Middle frontal gyrus (tissue), 1 donor: ENCODE data around the gene VPS51.
"Not testable (repeated sequence)": the region's sequence is repeated elsewhere in the genome, so short reads cannot be mapped to it uniquely, and the experiment has no call there.

Experiments
- DNase-seq: peaks from one replicate; pipeline ENCODE4 v3.0.0-alpha.2; 2015; ENCODE audit warnings: low spot score; ENCODE audit errors: extremely low spot score

VPS51 gene

DNA sequence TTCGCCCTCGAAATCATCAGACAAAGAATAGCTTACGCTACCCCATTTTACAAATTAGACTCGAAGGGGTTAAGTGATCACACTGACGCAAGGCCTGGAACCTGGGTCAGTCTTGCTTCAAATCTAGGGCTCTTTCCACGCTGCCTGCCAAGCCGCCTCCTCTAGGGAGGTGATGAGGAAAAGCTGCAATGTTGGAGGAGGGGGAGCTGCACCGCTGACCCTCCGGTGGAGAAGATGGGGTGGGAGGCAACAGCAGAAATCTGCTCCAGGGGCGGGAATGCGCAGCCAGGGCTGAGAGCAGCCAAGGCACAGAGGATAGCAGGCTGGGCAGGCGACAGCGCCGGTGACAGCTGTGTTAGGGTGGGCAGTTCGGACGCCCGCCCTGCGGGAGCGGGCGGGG lies 37.7 kb downstream of the VPS51 start:
- DNase-seq, result no peak

DNA sequence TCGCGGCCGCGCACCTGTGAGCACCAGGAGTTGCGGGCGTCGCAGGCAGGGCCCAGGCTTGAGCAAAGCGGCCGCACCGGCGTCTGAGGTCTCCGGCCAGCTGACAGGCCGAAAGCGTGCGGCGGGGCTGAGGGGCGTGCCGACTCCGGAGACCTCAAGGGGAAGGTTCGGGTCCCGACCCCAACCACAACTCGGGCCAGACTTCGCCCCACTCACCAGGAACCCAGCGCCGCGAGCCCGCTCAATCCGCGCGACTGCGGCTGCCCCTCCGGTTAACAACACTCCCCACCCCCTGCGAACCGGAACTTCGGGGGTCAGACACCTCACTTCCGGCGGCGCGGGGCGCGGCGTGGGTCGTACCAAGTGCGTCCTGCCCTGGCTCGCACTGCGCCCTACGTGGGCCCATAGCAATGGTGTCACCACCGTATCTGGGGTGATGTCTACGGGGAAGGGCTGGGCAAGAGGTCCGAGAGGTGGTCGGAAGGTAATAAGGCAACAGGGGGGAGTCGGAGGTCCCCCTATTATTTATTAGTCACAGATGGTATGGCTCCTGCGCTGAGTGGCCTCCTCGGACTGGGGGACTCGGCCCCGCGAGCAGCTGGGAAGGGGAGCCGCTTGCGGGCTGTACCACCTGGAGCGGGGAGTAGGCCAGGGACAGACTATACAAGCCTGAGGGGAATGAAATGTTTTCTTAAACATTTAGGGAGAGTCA lies 38.4 kb downstream of the VPS51 start, which contains the start of gene SYVN1:
Gene SYVN1, minus strand, starts transcription at position 280 of the 712 bp plus-strand sequence. CDS start 918 bp downstream, outside the sequence.
- DNase-seq, result peak; percentile 87

DNA sequence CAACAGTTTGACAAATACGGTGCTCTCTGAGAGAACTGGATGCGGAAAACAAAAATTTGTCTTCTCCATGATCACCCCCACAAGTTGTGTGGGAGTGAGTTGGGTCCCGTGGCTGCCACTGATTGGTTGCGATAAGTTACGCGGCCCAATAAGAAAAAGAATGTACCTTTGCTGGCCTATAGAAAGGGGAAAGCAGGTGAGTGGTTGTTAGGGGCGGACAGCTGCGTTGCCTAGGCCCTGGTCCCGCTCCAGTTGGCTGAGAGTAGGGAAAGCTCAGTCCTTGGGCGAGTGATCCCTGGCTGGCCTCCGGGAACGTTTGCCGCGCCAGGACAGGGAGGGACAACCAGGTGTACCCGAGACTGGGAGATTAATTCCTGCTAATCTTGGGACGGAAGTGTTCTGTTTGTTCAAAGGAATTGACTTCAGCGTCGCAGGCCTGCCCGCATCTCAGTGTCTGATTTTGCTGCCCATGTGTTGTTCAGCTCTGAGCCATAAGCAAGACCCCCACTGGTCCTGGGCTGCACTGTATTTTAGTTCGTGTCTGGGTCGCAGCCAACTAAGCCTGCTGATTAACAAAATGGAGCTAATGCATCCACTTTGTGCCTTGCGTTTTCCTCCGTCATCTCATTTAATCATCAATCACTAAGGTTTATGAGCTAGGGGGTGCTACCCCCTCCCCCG lies 39.1 kb downstream of the VPS51 start:
- peak; percentile 75 for DNase-seq

DNA sequence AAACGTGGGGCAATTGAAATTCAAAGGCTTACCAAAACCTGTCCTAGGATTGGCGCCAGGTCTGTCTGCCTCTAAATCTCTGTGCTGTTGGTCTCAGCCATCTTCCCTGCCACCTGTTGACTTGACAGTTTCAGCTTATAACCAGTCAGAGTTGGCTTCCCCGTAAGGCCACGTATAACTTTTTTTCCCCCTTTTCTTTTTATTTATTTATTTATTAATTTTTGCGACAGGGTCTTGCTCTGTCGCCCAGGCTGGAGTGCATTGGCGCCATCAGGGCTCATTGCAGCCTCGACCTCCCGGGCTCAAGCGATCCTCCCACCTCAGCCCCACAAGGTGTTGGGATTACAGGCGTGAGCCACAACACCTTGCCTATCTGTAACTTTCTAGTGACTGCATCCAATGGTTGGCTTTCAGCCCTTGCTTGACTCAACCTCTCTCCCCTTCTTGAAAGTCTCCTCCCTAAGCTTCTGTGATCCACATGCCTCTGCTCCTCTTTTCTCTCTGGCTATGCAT lies 39.7 kb downstream of the VPS51 start:
- no peak for DNase-seq

DNA sequence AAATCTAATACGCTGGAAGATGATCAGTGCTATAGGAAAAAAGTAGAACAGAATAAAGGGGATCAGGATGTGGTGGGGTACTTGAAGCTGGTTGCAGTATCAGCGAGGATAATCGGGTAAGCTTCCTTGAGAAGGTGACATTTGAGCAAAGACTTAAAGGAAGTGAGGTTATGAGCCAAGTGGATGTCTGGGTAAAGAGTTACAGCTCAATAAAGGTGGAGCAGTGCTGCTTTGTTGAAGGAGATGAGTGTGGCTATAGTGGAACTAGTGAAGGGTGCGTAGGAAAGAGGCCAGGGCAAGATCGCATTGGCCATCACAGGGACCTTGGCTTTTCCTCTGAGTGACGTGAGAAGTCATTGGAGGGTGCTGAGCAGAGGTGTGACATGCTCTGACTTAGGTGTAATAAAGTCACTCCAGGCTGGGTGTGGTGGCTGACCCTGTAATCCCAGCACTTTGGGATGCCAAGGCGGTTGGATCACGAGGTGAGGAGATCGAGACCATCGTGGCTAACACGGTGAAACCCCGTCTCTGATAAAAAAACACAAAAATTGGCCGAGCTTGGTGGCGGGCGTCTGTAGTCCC lies 40.6 kb downstream of the VPS51 start:
- DNase-seq, result no peak

DNA sequence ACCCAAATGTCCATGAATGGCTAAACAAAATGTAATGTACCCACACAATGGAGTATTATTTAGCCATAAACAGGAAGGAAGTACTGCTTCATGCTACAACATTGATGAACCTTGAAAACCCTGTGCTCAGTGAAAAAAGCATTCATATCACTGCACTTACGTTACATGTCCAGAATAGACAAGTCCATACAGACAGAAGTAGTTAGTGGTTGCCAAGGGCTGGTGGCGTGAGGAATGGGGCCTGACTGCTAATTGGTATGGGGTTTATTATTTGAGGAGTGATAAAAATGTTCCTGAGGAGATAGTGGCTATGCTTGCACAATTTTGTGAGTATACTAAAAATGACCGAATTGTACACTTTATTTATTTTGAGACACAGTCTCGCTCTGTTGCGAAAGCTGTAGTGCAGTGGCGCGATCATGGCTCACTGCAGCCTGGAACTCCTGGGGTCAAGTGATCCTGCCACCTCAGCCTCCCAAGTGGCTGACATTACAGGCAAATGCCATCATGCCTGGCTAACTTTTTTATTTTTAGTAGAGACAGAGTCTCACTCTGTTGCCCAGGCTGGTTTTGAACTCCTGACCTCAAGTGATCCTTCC lies 46.0 kb downstream of the VPS51 start:
- no peak for DNase-seq

DNA sequence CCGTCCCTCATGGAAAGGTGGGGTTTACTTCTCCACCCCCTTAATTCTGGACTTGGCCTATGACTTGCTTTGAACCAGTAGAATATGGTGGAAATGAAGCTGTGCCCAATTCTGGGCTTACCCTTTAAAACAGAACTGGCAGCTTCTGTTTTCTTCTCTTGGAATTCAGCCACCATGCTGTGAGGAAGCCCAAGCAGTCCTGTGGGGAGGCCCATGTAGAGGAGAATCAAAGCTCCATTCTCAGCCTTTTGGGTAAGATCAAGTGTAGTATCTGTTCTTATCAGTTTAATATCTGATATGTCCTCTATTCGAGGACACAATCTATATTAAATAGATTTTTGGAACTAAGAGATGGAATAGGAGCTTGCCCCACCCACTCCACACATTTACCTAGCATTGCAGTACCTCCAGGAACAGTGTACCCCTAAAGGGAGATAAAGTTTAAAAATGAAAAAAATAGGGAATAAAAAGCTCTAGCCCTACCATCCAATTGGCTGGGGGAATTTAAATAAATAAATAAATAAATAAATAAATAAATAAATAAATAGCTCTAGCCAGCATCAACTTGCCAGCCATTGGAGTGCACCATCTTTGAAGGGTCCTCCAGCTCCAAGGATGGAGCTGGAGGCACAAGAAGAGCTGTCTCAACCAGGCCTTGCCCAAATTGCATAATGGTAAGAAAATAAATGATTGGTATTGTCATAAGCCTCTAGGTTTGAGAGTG lies 51.5 kb downstream of the VPS51 start:
- DNase-seq, result no peak

DNA sequence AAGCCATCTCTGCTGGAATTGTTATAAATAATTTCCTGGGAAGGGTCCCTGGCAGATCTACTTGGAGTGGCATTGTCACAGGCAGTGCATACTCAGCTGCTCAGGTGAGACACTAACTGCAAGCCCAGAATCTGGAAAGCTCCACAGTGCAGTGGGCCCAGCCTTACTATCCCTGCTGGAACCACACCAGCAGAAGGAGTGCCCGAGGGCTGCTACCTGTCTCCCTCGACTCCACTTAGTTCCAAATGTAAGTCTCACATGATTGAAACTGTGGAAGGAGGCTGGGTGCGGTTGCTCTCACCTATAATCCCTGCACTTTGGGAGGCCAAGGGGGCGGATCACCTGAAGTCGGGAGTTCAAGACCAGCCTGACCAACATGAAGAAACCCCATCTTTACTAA lies 52.6 kb downstream of the VPS51 start:
- DNase-seq, result no peak

DNA sequence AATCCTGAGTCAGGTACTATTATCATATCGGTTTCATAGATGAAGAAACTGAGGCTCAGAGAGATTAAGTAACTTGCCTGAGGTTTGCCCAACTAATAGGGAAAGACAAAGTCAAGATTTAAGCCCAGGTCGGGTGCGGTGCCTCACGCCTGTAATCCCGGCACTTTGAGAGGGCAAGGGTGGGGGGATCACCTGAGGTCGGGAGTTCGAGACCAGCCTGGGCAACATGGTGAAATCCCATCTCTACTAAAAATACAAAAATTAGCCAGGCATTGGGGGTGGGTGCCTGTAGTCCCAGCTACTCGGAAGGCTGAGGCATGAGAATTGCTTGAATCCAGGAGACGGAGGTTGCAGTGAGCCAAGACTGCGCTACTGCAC lies 54.1 kb downstream of the VPS51 start:
- DNase-seq, result not testable (repeated sequence)

DNA sequence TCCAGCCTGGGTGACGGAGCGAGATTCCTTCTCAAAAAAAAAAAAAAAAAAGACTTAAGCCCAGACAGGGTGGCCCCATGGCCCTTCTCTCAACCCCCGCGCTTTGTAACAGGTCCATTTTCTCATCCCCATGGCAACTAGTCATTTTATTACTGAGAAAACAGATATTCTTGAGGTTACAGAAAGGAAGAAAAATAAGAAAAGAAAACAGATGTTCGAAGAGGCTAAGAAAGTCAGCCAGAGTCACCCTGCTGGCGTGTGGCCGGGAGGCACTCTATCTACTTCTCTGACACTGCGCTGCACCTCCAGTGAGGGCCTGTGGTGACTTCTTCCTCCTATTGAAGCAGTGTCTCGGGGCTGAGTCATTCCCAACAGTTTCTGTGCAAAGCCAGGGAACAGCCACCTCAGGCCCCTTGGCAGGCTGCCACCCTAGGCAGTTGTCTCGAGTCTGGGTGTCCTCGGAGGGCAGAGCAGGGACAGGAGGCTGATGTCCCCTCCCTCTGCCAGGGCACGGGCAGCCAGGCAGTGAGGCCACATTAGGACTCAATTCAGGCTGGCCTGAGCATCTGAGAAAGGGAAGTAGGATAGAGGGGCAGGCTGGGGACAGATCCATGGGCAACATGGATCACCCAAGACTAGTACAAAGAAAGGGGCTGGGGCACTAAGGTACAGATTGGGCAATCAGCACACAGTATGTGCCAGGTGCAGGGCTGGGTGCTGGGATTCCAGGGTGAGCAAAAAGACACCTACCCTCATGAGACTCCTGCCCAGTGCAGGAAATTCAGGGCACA lies 54.7 kb downstream of the VPS51 start:
- no peak for DNase-seq

DNA sequence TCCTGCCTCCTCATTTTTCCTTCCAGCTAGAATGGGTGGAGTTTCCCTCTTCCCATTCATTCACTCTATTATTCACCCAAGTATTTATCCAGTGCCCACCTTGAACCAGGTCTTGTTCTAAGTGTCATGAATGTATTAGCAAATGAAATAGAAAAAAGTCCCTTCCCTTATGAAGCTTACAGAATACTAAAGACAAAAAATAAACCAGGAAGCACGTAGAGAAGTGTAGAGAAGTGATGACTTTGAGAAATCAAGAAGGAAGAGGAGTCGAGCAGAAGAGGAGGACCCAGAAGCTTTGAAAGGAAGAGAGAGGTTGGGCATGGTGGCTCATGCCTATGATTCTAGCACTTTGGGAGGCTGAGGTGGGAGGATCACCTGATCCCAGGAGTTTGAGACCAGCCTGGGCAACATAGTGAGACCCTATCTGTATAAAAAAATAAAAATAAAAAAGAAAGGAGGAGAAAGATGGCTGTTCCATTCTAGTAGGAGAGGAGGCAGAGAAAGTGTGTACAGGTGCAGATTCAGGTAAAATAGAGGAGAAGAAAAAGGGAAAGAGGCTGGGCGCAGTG lies 55.4 kb downstream of the VPS51 start:
- no peak for DNase-seq

DNA sequence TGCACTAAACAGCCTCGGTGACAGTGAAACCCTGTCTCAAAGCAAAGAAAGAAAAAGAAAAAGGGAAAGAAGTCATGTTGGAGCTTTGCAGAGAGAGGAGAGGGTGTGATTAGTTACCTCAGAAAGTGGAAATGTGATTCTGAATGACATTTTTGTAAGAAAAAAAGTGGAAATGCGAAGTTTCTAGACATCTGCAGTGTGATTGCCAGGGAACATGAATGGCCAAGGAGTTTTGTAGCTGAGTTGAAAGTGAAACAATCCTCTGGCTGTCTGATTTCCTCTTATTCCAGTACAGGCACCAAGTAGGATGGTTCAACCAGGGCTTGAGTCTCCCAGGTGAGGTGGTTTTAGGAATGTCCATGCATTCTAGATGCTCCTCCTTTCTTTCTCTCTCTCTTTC lies 56.1 kb downstream of the VPS51 start:
- DNase-seq, result no peak

DNA sequence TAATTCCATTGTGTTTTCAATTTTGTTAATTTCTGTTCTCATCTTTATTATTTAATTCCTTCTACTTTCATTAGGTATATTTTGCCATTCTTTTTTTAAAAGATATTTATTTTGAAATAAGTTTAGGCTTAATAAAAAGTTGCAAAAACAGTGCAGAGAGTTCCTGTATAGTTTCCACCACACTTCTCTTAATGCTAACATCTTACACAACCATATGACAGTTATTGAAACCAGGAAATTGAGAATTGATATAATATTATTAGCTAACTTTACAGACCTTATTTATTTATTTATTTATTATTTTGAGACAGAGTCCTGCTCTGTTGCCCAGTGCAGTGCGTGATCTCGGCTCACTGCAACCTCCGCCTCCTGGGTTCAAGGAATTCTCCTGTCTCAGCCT lies 60.2 kb downstream of the VPS51 start:
- DNase-seq, result no peak

DNA sequence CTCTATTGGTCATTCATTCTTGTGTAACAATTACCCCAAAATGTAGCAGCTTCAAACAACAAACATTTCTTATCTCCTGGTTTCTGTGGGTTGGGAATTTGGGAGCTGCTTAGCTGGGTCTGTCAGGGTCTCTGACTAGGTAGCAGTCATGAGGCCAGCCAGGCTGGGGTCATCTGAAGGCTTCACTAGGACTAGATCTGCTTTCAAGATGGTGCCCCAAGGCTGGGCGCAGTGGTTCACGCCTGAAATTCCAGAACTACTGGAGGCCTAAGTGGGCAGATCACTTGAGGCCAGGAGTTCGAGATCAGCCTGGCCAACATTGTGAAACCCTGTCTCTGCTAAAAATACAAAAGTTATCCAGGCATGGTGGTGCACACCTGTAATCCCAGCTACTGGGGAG lies 60.9 kb downstream of the VPS51 start:
- no peak for DNase-seq

DNA sequence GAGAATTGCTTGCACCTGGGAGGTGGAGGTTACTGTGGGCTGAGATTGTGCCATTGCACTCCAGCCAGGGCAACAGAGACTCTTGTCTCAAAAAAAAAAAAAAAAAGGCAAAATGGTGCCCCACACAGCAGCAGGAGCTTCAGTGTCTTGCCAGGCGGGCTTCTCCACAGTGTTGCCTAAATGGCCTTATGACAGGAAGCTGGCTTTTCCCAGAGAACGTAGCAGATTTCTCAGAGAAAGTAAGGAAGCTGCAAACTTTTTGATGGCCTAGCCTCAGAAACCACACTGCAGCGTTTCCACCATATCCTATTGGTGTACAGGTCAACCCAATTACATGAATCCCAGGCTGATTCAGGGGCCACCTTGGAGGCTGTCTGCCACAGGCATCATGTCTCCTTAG lies 61.3 kb downstream of the VPS51 start:
- no peak for DNase-seq

DNA sequence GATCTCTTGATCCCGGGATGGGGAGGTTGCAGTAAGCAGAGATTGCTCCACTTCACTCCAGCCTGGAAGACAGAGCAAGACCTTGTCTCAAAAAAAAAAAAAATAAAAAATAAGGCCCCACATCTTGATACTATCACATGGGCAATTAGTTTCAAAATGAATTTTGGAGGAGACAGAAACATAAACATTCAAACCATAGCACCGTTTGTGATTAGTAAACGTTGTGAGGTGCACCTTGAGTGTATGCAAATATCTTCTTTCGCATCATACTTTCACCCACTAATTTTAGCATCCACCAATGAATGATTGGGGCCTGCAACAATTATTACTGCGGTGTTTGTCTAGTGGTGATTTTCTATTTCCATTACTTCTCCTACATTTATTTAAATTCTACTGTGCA lies 63.0 kb downstream of the VPS51 start:
- no peak for DNase-seq

DNA sequence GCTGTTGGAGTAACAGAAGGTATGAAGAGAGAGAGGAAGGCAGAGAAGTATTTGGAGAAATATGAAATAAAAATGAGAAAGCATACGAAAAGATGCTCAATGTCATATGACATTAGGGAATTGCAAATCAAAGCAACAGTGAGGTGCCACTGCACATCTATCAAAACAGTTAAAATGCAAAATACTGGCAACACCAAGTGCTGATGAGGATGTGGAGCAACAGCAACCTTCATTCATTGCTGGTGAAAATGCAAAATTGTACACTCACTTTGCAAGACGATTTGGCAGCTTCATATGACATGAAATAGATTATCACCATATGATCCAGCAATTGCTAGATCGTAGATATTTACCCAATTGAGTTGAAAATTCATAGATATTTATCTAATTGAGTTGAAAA lies 64.6 kb downstream of the VPS51 start:
- DNase-seq, result no peak
